AG08395 (cell line): ENCODE measurements around the gene PLA2G4E.

Experiments used
- DNase-seq: peaks from one replicate; pipeline ENCODE4 v3.0.0; 2012; ENCODE audit warnings: mixed read lengths, low spot score

PLA2G4E gene

GRCh38 chr15:42053914-42054313, 33.1 kb upstream of the PLA2G4E start:
- no peak for DNase-seq

- no peak for DNase-seq
These were observed 32.2 kb upstream of the PLA2G4E start for GRCh38 chr15:42053010-42053409.

GRCh38 chr15:42050484-42051255, 29.8 kb upstream of the PLA2G4E start:
- DNase-seq: no peak

GRCh38 chr15:42048821-42049200, 28.0 kb upstream of the PLA2G4E start:
- DNase-seq: no peak

- no peak for DNase-seq
These were observed 27.4 kb upstream of the PLA2G4E start for GRCh38 chr15:42048080-42048820.

GRCh38 chr15:42046597-42046996, 25.8 kb upstream of the PLA2G4E start:
- DNase-seq: no peak

- no peak for DNase-seq
These were observed 24.4 kb upstream of the PLA2G4E start for GRCh38 chr15:42045211-42045615.

- no peak for DNase-seq
These were observed 22.0 kb upstream of the PLA2G4E start for GRCh38 chr15:42042602-42043400.

- no peak for DNase-seq
These were observed 17.6 kb upstream of the PLA2G4E start for GRCh38 chr15:42038401-42038800.

GRCh38 chr15:42037656-42038055, 16.8 kb upstream of the PLA2G4E start:
- no peak for DNase-seq

GRCh38 chr15:42036966-42037365, 16.1 kb upstream of the PLA2G4E start:
- no peak for DNase-seq

GRCh38 chr15:42036112-42036905, 15.5 kb upstream of the PLA2G4E start:
- no peak for DNase-seq

- no peak for DNase-seq
These were observed 14.6 kb upstream of the PLA2G4E start for GRCh38 chr15:42035435-42035761.

GRCh38 chr15:42034628-42035434, 14.0 kb upstream of the PLA2G4E start:
- DNase-seq: no peak

GRCh38 chr15:42033214-42033873, 12.5 kb upstream of the PLA2G4E start:
- no peak for DNase-seq

- DNase-seq: no peak
These were observed 11.8 kb upstream of the PLA2G4E start for GRCh38 chr15:42032376-42033213.

- no peak for DNase-seq
These were observed 10.5 kb upstream of the PLA2G4E start for GRCh38 chr15:42031198-42031915.

- no peak for DNase-seq
These were observed 6.7 kb upstream of the PLA2G4E start for GRCh38 chr15:42027521-42027920.

GRCh38 chr15:42024303-42024702, 3.5 kb upstream of the PLA2G4E start:
- no peak for DNase-seq
